Parathyroid adenoma (tissue), 2 donors: ENCODE measurements around the gene CACNA1A.
A peak's percentile ranks its signal among the peaks of the same experiment; 100 is the strongest.
"Not testable (repeated sequence)": the region's sequence is repeated elsewhere in the genome, so short reads cannot be mapped to it uniquely, and the experiment has no call there.

Source experiments
- H2AFZ ChIP-seq: fragments of 300-600 bp; sonication (generic); one replicate; pipeline ENCODE4 v1.7.0; 2017; ENCODE audit warnings: antibody characterized with exemption, mild to moderate bottlenecking
- H3K27ac ChIP-seq: fragments of 300-600 bp; sonication (generic); one replicate; pipeline ENCODE4 v1.7.0; 2017
- H3K27me3 ChIP-seq: fragments of 300-600 bp; sonication (generic); one replicate; pipeline ENCODE4 v1.7.0; 2017; ENCODE audit warnings: low read length; ENCODE audit not compliant: control insufficient read depth, insufficient read depth
- H3K36me3 ChIP-seq: fragments of 300-600 bp; sonication (generic); one replicate; pipeline ENCODE4 v1.7.0; 2017; ENCODE audit warnings: low read length; ENCODE audit not compliant: control insufficient read depth, insufficient read depth
- H3K4me1 ChIP-seq: fragments of 300-600 bp; sonication (generic); one replicate; pipeline ENCODE4 v1.7.0; 2017; ENCODE audit warnings: control low read depth
- H3K4me2 ChIP-seq: fragments of 300-600 bp; sonication (generic); one replicate; pipeline ENCODE4 v1.7.0; 2017; ENCODE audit warnings: low read length
- H3K4me3 ChIP-seq: fragments of 300-600 bp; sonication (generic); one replicate; pipeline ENCODE4 v1.7.0; 2017; ENCODE audit warnings: low read depth, low read length
- H3K79me2 ChIP-seq: fragments of 300-600 bp; sonication (generic); one replicate; pipeline ENCODE4 v1.7.0; 2017; ENCODE audit warnings: control low read depth
- H3K9ac ChIP-seq: fragments of 300-600 bp; sonication (generic); one replicate; pipeline ENCODE4 v1.7.0; 2017; ENCODE audit warnings: mild to moderate bottlenecking
- H3K9me3 ChIP-seq: fragments of 300-600 bp; sonication (generic); one replicate; pipeline ENCODE4 v1.7.0; 2017; ENCODE audit warnings: low read length; ENCODE audit not compliant: control insufficient read depth
- TF ChIP-seq, protein P1 (sequence below): fragments of 300-600 bp; sonication (generic); IDR thresholded peaks from one replicate; pipeline ENCODE4 v1.7.0; 2017; ENCODE audit warnings: antibody characterized with exemption, mild to moderate bottlenecking
- donor health status: primary hyperparathyroidism.

Gene CACNA1A

DNA sequence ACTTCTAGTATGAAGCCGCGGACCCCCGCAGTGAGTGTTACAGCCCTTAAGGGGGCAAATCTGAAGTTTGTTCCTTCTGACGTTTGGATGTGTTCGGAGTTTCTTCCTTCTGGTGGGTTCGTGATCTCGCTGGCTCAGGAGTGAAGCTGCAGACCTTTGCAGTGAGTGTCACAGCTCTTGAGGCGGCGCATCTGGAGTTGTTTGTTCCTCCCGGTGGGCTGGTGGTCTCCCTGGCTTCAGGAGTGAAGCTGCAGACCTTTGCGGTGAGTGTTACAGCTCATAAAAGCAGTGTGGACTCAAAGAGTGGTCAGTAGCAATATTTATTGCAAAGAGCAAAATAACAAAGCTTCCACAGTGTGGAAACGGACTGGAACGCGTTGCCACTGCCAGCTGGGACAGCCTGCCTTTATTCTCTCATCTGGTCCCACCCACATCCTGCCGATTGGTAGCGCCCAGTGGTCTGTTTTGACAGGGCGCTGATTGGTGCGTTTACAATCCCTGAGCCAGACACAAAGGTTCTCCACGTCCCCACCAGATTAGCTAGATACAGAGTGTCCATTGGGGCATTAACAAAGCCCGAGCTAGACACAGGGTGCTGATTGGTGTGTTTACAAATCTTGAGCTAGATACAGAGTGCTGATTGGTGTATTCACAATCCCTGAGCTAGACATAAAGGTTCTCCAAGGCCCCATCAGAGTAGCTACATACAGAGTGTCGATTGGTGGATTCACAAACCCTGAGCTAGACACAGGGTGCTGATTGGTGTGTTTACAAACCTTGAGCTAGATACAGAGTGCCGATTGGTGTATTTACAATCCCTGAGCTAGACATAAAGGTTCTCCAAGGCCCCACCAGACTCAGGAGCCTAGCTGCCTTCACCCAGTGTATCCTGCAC is 320.3 kb downstream of the CACNA1A start:
- H3K36me3 ChIP-seq, H3K27ac ChIP-seq, H3K9me3 ChIP-seq, H3K4me3 ChIP-seq, H2AFZ ChIP-seq, H3K9ac ChIP-seq, H3K4me2 ChIP-seq, H3K79me2 ChIP-seq, H3K27me3 ChIP-seq, H3K4me1 ChIP-seq: not testable (repeated sequence)

DNA sequence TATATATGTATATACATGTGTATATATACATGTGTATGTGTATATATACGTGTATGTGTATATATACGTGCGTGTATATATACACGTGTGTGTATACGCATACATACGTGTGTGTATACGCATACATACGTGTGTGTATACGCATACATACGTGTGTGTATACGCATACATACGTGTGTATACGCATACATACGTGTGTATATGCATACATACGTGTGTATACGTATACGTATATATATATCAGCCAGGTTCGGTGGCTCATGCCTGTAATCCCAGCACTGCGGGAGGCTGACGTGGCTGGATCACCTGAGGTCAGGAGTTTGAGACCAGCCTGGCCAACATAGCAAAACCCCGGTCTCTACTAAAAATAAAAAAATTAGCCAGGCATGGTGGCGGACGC is 321.4 kb downstream of the CACNA1A start:
- H3K36me3 ChIP-seq, H3K9me3 ChIP-seq, H3K4me3 ChIP-seq, H2AFZ ChIP-seq, H3K27me3 ChIP-seq, H3K27ac ChIP-seq, H3K4me2 ChIP-seq, H3K9ac ChIP-seq, H3K79me2 ChIP-seq: not testable (repeated sequence)
- H3K4me1 ChIP-seq: peaks cover 11% of the 10 kb centered on the region

DNA sequence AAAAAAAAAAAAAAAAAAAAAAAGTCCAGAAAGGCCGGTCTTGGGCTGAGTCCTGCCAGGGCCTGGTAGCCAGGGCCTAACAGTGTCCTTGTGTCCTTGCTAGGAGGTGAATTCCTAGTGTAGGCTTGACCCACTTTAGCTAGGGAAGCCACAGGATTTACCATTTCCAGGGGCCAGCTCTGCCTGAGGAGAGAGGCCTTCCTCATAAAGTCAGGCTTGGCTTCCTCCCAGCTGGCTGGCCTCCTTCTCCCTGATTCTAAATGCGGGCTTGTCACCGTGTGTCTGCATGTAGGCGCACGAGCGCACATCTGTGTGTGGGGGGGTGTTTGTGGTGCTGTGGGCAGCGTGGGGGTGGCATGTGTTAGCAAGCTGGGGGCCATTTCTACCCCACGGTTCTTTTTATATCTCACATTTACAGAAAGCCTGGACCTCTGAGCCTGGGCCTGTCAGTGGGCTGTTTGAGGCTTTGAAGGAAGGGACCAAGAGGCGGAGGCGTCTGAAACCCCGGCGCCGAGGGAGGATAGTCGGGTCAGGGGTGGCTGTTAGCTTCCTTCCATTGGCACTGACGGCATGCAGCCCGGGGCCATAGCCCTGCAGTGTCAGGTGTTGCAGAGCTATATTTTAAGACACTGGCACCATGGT is 324.4 kb downstream of the CACNA1A start:
- Histone ChIP-seq H3K4me1 (peaks cover 11% of the 10 kb centered on the region), H3K4me2 (peak overlapping the region; percentile 58), H3K9ac (no peak overlapping the region), H3K27me3 (no peaks in the 10 kb centered on the region), H3K36me3 (no peaks in the 10 kb centered on the region), H3K4me3 (no peak overlapping the region), H2AFZ (peak overlapping the region; percentile 60), H3K9me3 (no peaks in the 10 kb centered on the region), H3K27ac (peak overlapping the region; percentile 64), H3K79me2 (no peaks in the 10 kb centered on the region)
- TF ChIP-seq, protein P1, sequence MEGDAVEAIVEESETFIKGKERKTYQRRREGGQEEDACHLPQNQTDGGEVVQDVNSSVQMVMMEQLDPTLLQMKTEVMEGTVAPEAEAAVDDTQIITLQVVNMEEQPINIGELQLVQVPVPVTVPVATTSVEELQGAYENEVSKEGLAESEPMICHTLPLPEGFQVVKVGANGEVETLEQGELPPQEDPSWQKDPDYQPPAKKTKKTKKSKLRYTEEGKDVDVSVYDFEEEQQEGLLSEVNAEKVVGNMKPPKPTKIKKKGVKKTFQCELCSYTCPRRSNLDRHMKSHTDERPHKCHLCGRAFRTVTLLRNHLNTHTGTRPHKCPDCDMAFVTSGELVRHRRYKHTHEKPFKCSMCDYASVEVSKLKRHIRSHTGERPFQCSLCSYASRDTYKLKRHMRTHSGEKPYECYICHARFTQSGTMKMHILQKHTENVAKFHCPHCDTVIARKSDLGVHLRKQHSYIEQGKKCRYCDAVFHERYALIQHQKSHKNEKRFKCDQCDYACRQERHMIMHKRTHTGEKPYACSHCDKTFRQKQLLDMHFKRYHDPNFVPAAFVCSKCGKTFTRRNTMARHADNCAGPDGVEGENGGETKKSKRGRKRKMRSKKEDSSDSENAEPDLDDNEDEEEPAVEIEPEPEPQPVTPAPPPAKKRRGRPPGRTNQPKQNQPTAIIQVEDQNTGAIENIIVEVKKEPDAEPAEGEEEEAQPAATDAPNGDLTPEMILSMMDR: no peak

DNA sequence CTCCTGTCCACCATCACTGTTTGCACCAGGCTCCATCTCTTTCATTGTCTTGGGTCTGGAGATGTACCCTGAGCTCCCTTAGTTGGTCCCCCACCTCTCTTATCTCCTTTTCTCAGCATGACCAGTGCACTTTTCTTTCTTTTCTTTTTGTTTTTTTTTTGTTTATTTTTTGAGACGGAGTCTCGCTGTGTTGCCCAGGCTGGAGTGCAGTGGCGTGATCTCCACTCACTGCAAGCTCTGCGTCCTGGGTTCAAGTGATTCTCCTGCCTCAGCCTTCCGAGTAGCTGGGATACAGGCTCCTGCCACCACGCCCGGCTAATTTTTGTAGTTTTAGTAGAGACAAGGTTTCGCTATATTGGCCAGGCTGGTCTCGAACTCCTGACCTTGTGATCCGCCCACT is 328.0 kb downstream of the CACNA1A start:
- H2AFZ ChIP-seq, H3K4me2 ChIP-seq, H3K4me3 ChIP-seq, H3K27ac ChIP-seq, H3K9ac ChIP-seq, H3K79me2 ChIP-seq, H3K27me3 ChIP-seq, H3K36me3 ChIP-seq, H3K9me3 ChIP-seq: not testable (repeated sequence)
- H3K4me1 ChIP-seq: peaks cover 12% of the 10 kb centered on the region

DNA sequence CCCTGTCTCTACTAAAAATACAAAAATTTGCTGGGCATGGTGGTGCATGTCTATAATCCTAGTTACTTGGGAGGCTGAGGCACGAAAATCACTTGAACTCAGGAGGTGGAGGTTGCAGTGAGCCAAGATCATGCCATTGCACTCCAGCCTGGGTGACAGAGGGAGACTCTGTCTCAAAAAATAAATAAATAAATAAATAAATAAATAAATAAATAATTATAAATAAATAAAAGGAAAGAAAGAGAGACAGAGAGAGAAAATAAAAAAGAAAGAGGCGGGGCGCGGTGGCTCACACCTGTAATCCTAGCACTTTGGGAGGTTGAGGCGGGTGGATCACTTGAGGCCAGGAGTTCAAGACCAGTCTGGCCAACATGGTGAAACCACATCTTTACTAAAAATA is 328.7 kb downstream of the CACNA1A start:
- H3K4me2 ChIP-seq, H3K27me3 ChIP-seq, H3K4me3 ChIP-seq, H2AFZ ChIP-seq, H3K36me3 ChIP-seq, H3K27ac ChIP-seq, H3K79me2 ChIP-seq, H3K9me3 ChIP-seq, H3K9ac ChIP-seq: not testable (repeated sequence)
- H3K4me1 ChIP-seq: peaks cover 19% of the 10 kb centered on the region

DNA sequence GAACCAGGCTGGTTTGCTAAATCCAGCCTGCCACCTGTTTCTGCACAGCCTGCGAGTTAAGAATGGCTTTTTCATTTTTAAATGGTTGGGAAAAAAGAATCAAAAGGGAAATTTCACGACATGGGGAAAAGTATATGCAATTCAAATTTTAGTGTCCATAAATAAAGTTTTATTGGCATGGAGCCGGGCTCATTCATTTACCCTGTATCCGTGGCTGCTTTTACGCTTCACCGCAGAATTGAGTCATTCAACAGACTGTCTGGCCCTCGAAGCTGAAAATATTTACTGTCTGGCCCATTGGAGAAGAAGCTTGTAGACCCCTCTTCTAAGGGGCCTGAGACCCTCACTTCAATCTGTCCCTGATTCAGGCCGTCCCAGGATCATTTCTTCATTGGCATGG is 329.9 kb downstream of the CACNA1A start:
- Histone ChIP-seq H2AFZ (no peak overlapping the region), H3K4me1 (peaks cover 18% of the 10 kb centered on the region), H3K36me3 (no peaks in the 10 kb centered on the region), H3K79me2 (no peaks in the 10 kb centered on the region), H3K27ac (no peak overlapping the region), H3K9ac (no peak overlapping the region), H3K4me3 (no peak overlapping the region), H3K27me3 (no peaks in the 10 kb centered on the region), H3K4me2 (no peak overlapping the region), H3K9me3 (no peaks in the 10 kb centered on the region)
- TF ChIP-seq, protein P1: no peak
